Left cardiac atrium (tissue), 4 donors: ENCODE measurements around the gene BTBD8. TPM values are rescaled to one million over a fixed set of nuclear protein-coding genes. Genes with fewer than 3 reads are reported as not detected.

Experiments used
- ATAC-seq, 2 donors: fragments of 200-7000 bp; cut with Tn5 transposase; one replicate each; pipeline ENCODE4 v1.9.1; 2020; ENCODE audit warnings: mild to moderate bottlenecking in 2 of 2, moderate library complexity in 2 of 2
- DNase-seq: peaks from one replicate; pipeline ENCODE4 v3.0.0-alpha.2; 2020
- intact Hi-C, 2 donors: fragments of 100-400 bp; cut with DNase I; formaldehyde crosslinking; loops; one replicate each; pipeline versions ENCODE4 v1.14.1 to v1.15.1; 2022 to 2023
- total RNA-seq, 2 donors: library from RNA; stranded (reverse); fragmentation: NEBNext Ultra II Directional; extraction: Animal tissue kit (Norgen Biotek cat#: 25700); gene quantifications; one replicate each; pipeline ENCODE4 v1.2.1, GENCODE V29; 2021
- donor health status: DM: no; HTN: yes; CAD: no.
- donor health status: DM: no; HTN: yes; CAD: no; lungs with severe emphysema.
- donor health status: DM: yes; HTN: yes; CAD: no.
- donor health status: Dilated cardiomyopathy.

Gene BTBD8
- total RNA-seq, 2 donors from 2014 or later = 2.0 to 4.5 TPM

DNA sequence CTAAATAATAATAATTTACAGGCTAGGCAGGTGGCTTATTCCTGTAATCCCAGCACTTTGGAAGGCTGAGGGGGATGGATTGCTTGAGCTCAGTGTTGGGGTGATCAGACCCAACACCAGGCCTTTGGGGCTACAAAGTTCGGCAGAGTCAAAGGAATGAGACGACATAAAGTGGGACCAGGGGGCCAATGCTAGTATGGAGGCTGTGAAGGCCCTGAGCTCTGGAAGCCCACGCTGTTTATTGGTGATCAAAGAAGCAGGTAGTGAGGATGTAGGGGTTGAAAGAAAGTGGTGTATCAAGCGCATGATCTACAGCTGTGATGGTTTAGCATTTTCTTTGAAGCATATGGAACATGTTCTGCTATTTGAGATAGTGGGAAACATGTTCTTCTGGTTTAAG is 5.6 kb downstream of the BTBD8 start:
- ATAC-seq (no peak), DNase-seq (no peak)
- intact Hi-C loops = no loop called here

DNA sequence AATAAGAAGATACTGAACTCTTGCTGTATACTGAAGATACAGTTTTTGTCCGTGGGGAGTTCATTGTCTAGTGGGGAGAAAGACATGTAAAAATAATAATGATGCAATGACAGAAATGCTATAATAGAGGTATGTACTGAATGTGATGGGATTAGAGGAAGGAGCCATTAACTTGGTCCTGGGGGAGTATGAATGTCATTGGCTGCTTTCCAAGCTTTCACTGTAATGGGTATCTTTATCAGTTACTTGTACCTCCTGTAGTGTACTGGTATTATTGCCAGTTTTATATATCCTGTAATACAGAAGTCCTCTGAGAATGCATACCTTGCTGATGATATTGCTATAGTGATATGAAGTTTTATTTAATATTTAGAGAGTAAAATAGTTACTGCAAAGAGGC is 7.4 kb downstream of the BTBD8 start:
- intact Hi-C loops = no loop called here
- DNase-seq = no peak
- no peak for ATAC-seq

DNA sequence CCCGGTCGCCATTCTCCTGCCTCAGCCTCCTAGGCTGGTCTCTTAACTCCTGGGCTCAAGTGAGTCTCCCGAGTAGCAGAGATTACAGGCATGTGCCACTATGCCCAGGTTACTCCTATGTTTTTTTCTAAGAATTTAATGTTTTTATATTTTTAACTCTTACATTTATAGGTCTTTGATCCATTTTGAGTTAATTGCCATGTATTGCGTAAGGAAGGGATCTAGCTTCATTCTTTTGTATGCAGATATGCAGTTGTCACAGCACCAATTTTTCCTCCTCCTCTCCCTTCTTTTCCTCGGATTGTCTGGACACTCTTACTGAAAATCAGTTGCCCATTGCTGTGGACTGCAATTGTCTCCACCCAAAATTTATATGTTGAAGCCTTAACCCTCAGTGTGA is 11.5 kb downstream of the BTBD8 start:
- ATAC-seq (no peak), DNase-seq (no peak)
- intact Hi-C loops = no loop called here

- no peak for ATAC-seq
- intact Hi-C loops = no loop called here
- DNase-seq = no peak
These were observed 13.9 kb downstream of the BTBD8 start for GRCh38 chr1:92094090-92094489.

DNA sequence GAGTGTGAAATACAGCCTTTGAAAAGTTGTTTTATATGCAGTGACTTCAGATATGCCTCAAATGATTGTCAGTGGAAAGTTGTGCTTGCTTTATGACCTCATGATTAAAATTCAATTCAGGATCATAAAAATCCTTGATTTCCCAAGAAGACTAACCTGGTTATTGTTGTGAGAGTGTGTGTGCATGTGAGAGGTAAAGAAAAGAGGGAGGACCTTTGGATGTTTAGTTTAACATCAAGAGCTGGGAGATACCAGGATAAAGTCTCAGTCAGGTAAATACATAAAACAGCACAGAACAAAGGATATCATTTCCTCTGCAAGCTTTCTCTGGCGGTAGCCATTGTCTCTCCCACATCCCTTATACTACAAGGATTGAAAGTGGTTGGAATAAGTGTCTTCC is 14.4 kb downstream of the BTBD8 start:
- intact Hi-C loops = no loop called here
- ATAC-seq (no peak), DNase-seq (no peak)

DNA sequence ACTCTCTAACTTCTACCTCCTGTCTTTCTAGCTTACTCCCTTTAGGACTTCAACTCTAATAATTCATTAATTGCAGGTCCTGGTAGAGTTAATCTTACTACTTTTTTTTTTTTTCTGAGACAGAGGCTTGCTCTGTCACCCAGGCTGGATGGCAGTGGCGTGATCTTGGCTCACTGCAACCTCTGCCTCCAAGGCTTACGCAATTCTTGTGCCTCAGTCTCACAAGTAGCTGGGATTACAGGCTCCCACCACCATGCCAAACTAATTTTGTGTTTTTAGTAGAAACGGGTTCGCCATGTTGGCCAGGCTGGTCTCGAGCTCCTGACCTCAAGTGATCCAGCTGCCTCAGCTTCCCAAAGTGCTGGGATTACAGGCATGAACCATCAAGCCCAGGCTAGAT is 15.7 kb downstream of the BTBD8 start:
- no peak for ATAC-seq
- intact Hi-C loops = no loop called here
- DNase-seq = no peak

DNA sequence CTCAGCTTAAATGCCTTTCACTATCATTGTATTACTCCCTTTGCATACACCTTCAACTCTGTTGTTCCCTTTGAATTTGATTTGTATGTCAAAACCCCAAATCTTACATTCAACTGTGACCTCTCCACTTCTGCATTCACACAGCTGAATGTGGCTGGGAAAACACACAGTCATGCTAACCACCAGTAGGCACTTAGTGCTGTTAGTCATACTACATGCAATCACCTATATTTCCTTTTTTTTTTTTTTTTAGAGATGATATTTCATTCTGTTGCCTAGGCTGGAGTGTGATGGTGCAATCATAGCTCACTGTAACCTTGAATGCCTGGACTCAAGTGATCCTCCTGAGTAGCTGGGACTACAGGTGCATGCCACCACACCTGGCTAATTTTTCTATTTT is 16.2 kb downstream of the BTBD8 start:
- DNase-seq (no peak), ATAC-seq (no peak)
- intact Hi-C loops = no loop called here

DNA sequence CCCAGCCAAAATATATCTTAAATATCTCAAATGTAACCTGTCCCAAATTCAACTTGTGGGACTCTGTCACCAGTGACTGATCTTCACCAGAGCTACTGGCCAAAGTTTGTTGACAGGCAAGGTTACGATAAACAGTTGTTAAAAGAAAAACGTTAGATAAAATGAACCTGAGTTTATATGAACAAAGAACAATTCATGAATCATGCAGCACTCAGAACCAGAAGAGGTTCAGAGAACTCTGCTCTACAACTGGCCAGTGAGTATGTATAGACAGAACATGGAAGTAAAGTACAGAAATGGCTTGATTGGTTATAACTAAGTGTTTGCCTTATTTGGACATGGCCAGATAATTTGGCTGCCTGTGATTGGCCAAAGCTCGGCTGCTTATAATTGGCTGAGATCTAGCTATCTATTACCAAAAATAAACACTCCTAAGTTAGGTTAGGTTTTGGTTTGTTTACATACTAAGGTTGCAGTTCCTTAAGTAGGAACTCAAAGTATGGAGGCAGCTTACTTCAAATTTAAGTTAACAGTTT is 25.5 kb downstream of the BTBD8 start:
- intact Hi-C loops = no loop called here
- ATAC-seq (no peak), DNase-seq (no peak)

DNA sequence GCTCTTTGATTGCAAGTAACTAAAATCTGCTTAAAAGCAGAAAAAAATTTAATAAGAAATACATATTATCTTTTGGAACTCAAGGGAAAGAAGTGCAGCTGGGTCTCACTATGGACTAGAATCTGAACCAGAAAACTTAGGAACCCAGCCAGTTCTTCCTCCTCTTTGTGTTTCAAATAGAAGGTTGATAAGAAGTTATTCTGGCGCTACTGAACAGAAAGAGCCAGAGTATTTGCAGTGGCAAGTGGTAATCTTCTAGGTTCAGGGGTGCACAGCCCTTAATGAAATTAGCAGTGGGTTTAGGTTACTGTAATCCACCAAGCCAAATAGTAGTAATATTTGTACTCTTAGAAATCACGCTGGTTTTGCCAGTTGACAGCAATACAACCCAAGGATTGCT is 28.5 kb downstream of the BTBD8 start:
- no peak for DNase-seq
- intact Hi-C loops = no loop called here
- no peak for ATAC-seq

GRCh38 chr1:92117526-92117925 is 37.4 kb downstream of the BTBD8 start:
- ATAC-seq = no peak
- no peak for DNase-seq
- intact Hi-C loops = no loop called here

DNA sequence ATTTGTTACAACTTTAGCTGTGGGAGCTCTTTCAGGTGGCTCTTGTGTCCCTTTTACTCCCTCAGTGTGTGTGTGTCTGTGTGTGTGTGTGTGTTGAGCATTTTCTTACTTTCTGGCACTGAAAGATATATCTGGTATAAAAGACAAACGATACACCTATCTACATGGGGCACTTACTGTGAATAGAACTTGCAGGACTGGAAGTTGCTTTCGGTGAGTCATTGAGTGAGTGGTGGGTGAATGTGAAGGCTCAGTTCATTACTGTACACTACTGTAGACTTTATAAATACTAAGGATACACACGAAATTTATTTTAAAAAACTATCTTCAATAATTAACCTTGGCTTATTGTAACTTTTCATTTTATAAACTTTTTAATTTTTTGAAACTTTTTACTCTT is 38.7 kb downstream of the BTBD8 start:
- no peak for DNase-seq
- ATAC-seq = no peak
- intact Hi-C loops = no loop called here

- ATAC-seq = no peak
- no peak for DNase-seq
- intact Hi-C loops = no loop called here
These were observed 43.7 kb downstream of the BTBD8 start for GRCh38 chr1:92123868-92124267.

DNA sequence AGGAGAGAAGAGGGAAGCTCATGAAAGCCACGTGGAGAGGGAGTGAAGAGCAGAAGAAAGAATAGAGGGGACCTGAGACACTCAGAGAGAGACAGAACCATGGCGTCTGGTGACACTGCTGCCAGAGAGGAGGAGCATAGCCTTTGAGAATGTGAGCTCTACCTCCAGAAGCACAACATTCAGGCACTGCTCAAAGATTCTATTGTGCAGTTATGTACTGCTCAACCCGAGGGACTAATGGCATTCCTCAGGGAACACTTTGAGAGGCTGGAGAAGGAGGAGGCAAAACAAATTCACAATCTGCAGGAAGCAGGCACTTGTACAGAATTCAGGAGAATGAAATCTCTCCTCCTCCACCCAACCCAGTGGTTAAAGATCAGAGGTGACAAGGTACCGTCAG is 45.1 kb downstream of the BTBD8 start:
- intact Hi-C loops = no loop called here
- DNase-seq (no peak), ATAC-seq (no peak)

DNA sequence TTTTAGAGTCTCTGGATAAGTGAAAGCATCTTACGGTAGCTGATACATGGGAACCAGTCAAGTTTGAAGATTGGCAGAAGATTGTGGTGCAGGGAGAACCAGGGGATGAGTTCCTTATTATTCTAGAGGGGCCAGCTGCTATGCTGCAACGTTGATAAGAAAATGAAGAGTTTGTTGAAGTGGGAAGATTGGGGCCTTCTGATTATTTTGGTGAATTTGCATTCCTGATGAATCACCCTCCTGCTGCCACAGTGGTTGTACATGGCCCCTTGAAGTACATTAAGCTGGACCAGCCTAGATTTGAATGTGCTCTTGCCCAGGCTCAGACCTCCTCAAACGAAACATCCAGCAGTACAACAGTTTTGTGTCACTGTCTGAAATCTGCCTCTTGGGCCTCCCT is 45.9 kb downstream of the BTBD8 start:
- no peak for ATAC-seq
- intact Hi-C loops = no loop called here
- no peak for DNase-seq

DNA sequence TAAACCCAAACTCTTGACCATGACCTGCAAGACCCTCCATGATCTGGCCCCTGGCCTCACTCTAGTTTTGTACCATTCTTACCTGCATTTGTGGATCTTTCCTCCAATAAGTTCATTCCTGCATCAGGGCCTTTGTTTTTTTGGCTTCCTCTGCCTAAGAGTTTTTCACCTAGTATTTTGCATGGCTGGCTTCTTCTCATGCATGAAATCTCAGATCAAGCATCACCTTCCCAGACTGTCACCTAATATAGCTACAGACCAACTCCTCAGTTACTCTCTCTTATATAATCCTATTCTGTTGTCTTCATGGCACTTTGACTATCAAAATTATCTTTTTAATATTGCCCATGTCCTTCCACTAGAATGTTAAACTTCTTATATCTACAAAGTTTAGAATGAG is 54.2 kb downstream of the BTBD8 start:
- DNase-seq (no peak), ATAC-seq (no peak)
- intact Hi-C loops = no loop called here

- intact Hi-C loops = no loop called here
- no peak for ATAC-seq
- DNase-seq = no peak
These were observed 56.2 kb downstream of the BTBD8 start for GRCh38 chr1:92136341-92136740.

DNA sequence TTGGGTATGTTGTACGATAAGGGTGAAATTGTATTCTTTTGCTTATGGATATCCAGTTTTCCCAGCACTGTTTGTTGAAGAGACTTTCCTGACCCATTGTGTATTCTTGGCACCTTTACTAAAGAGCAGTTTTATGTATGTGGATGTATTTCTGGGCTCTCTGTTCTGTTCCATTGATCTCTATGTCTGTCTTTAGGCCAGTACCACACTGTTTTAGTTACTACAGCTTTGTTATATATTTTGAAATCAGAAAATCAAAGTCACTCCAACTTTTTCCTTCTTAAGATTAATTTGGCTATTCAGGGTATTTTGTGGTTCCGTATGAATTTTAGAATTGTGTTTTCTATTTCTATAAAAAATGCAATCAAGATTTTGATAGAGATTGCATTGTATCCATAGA is 74.8 kb downstream of the BTBD8 start:
- ATAC-seq = no peak
- intact Hi-C loops = no loop called here
- no peak for DNase-seq

GRCh38 chr1:92159593-92159992 is 79.4 kb downstream of the BTBD8 start:
- no peak for DNase-seq
- intact Hi-C loops = no loop called here
- ATAC-seq = no peak

DNA sequence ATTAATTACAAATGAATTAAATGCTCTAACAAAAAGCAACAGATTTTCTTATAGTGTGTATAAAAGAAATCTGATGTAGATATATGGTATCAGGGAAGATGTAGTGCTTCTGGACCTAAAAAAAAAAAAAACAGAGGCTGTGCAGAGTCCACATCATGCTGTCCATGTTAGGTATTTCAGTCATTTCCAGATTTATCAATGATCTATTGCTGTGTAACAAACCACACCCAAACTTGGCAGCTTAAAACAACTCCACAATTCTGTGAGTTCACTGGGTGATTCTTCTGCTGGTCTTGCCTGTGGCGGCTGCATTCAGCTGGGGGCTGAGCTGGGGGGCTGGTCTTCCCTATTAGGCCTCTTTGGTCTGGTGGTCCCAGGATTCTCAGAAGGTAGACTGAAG is 85.2 kb downstream of the BTBD8 start:
- intact Hi-C loops = no loop called here
- ATAC-seq = no peak
- no peak for DNase-seq

- intact Hi-C loops = no loop called here
- no peak for ATAC-seq
- DNase-seq = no peak
These were observed 87.0 kb downstream of the BTBD8 start for GRCh38 chr1:92167151-92167550.

DNA sequence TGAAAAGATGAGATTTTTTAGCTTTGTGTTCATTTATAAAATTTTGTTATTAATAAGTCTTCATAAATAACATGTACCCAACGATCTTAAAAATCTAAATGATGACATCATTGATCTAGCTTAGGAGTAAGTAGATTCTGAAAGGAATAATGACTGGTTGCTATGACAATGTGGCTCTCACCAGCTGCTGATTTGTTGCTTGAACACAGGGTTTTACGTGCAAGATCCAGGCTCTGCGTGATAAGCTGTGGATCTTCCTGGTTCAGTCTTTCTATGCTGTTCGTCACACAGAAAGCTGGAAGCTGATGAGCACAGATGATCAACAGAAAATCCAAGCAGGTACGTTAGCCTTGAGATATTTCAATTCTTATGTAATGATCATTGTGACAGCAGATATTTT is 88.5 kb downstream of the BTBD8 start:
- DNase-seq (no peak), ATAC-seq (no peak)
- intact Hi-C loops = no loop called here

DNA sequence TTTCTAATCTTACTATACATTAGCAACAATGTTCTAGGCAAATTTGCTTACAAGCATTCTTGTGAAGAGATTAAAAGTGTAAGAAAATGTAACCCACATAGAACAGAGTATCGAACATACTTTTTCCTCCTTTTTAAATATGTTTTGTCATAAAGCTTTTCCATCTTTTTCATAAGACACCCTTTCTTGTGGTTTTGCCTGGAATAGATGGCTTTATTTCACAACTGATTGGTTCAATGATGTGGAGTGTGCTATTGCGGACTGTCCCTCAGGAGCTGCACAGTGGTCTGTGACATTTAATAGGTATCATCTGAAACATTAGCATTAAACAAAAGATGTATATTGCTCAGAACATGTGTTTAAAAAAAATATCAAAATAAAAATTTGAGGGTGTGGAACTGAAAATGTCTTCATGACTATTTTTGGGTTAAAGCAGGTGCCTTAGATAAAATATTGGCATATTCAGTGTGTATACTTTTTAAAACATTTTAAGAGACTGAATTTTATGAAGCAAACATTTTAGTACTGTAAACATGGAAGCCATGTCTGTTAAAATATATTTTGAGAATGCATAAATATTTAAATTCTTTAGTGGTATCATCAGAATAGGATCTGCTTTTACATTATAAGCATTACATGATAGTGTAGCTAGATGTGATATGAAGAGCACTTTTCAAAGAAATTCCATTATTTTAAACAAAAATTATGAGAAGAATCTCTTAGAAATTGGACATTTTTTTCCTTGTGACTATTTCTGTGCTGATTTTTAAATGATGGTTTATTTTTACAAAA is 89.3 kb downstream of the BTBD8 start:
- intact Hi-C loops = no loop called here
- DNase-seq = no peak
- ATAC-seq = no peak
